ENCODE results near the gene C9orf50. TPM values are rescaled to one million over a fixed set of nuclear protein-coding genes. Genes with fewer than 3 reads are reported as not detected.

The C9orf50 gene
- total RNA-seq, 1 donor from 2014 or later = 0.43 TPM

GRCh38 chr9:129650680-129651235, 29.9 kb upstream of the C9orf50 start:
- no peak for DNase-seq (ENCODE audit: low spot score, unreplicated experiment)
- H3K4me3 Mint-ChIP-seq (ENCODE audit: low read depth) = no peak overlapping the region
- no peak overlapping the region for H3K27ac Mint-ChIP-seq
- no peak for TF ChIP-seq CTCF (IDR thresholded peaks at IDR 0.05; ENCODE audit: unreplicated experiment)
- H3K4me1 Mint-ChIP-seq (ENCODE audit: low read depth) = peaks cover 13% of the 10 kb centered on the region
- H3K9me3 Mint-ChIP-seq (ENCODE audit: low read depth) = no peaks in the 10 kb centered on the region
- H3K36me3 Mint-ChIP-seq (ENCODE audit: insufficient read depth) = no peaks in the 10 kb centered on the region
- H3K27me3 Mint-ChIP-seq = peaks cover 16% of the 10 kb centered on the region

GRCh38 chr9:129649726-129650679, 29.1 kb upstream of the C9orf50 start:
- H3K36me3 Mint-ChIP-seq (ENCODE audit: insufficient read depth) = no peaks in the 10 kb centered on the region
- no peak for TF ChIP-seq CTCF (IDR thresholded peaks at IDR 0.05; ENCODE audit: unreplicated experiment)
- no peak overlapping the region for H3K4me3 Mint-ChIP-seq (ENCODE audit: low read depth)
- peaks cover 13% of the 10 kb centered on the region for H3K4me1 Mint-ChIP-seq (ENCODE audit: low read depth)
- H3K27ac Mint-ChIP-seq = no peak overlapping the region
- DNase-seq (ENCODE audit: low spot score, unreplicated experiment) = no peak
- H3K27me3 Mint-ChIP-seq = peaks cover 12% of the 10 kb centered on the region
- no peaks in the 10 kb centered on the region for H3K9me3 Mint-ChIP-seq (ENCODE audit: low read depth)

- Mint-ChIP-seq H3K4me1 (ENCODE audit: low read depth) (peaks cover 6% of the 10 kb centered on the region), H3K36me3 (ENCODE audit: insufficient read depth) (no peaks in the 10 kb centered on the region), H3K4me3 (ENCODE audit: low read depth) (no peak overlapping the region), H3K27me3 (peaks cover 3% of the 10 kb centered on the region), H3K27ac (no peak overlapping the region), H3K9me3 (ENCODE audit: low read depth) (no peaks in the 10 kb centered on the region)
- TF ChIP-seq CTCF (IDR thresholded peaks at IDR 0.05; ENCODE audit: unreplicated experiment) = no peak
- no peak for DNase-seq (ENCODE audit: low spot score, unreplicated experiment)
Measured at GRCh38 chr9:129648764-129649115, 27.8 kb upstream of the C9orf50 start.

GRCh38 chr9:129648092-129648763, 27.3 kb upstream of the C9orf50 start:
- Mint-ChIP-seq H3K9me3 (ENCODE audit: low read depth) (no peaks in the 10 kb centered on the region), H3K4me1 (ENCODE audit: low read depth) (peaks cover 4% of the 10 kb centered on the region), H3K27ac (peak overlapping the region; percentile 10), H3K4me3 (ENCODE audit: low read depth) (no peak overlapping the region), H3K36me3 (ENCODE audit: insufficient read depth) (no peaks in the 10 kb centered on the region), H3K27me3 (peaks cover 3% of the 10 kb centered on the region)
- DNase-seq (ENCODE audit: low spot score, unreplicated experiment) = no peak
- no peak for TF ChIP-seq CTCF (IDR thresholded peaks at IDR 0.05; ENCODE audit: unreplicated experiment)

- no peak for TF ChIP-seq CTCF (IDR thresholded peaks at IDR 0.05; ENCODE audit: unreplicated experiment)
- peak overlapping the region; percentile 10 for H3K27ac Mint-ChIP-seq
- no peaks in the 10 kb centered on the region for H3K36me3 Mint-ChIP-seq (ENCODE audit: insufficient read depth)
- H3K27me3 Mint-ChIP-seq = peaks cover 3% of the 10 kb centered on the region
- H3K4me1 Mint-ChIP-seq (ENCODE audit: low read depth) = peaks cover 4% of the 10 kb centered on the region
- H3K9me3 Mint-ChIP-seq (ENCODE audit: low read depth) = no peaks in the 10 kb centered on the region
- DNase-seq (ENCODE audit: low spot score, unreplicated experiment) = no peak
- H3K4me3 Mint-ChIP-seq (ENCODE audit: low read depth) = no peak overlapping the region
Measured at GRCh38 chr9:129647635-129648034, 26.7 kb upstream of the C9orf50 start.
